Inferior parietal cortex (tissue), 1 donor: ENCODE data around the gene FOXO1.

Source experiments
- DNase-seq: peaks from one replicate; pipeline ENCODE4 v3.0.0-alpha.2; 2016; ENCODE audit errors: extremely low spot score

Gene FOXO1

GRCh38 chr13:40580566-40581276, 85.7 kb downstream of the FOXO1 start:
- DNase-seq: no peak

- no peak for DNase-seq
Observed at GRCh38 chr13:40579535-40579934, 86.9 kb downstream of the FOXO1 start.

- DNase-seq: no peak
Observed at GRCh38 chr13:40578055-40578454, 88.4 kb downstream of the FOXO1 start.

- no peak for DNase-seq
Observed at GRCh38 chr13:40576369-40576768, 90.1 kb downstream of the FOXO1 start.

- no peak for DNase-seq
Observed at GRCh38 chr13:40572961-40573360, 93.5 kb downstream of the FOXO1 start.

GRCh38 chr13:40571338-40571963, 95.0 kb downstream of the FOXO1 start:
- no peak for DNase-seq

- no peak for DNase-seq
Observed at GRCh38 chr13:40570930-40571329, 95.5 kb downstream of the FOXO1 start.

GRCh38 chr13:40569024-40569350, 97.5 kb downstream of the FOXO1 start:
- DNase-seq: no peak

GRCh38 chr13:40568246-40569023, 98.0 kb downstream of the FOXO1 start:
- no peak for DNase-seq

GRCh38 chr13:40566811-40567210, 99.6 kb downstream of the FOXO1 start:
- no peak for DNase-seq

- DNase-seq: no peak
Observed at GRCh38 chr13:40565282-40566148, 100.9 kb downstream of the FOXO1 start.

GRCh38 chr13:40564342-40565001, 102.0 kb downstream of the FOXO1 start:
- no peak for DNase-seq

GRCh38 chr13:40563350-40564125, 102.9 kb downstream of the FOXO1 start:
- DNase-seq: no peak

GRCh38 chr13:40562975-40563349, 103.5 kb downstream of the FOXO1 start:
- DNase-seq: no peak

GRCh38 chr13:40559915-40560314, 106.5 kb downstream of the FOXO1 start:
- no peak for DNase-seq

GRCh38 chr13:40558656-40559055, 107.8 kb downstream of the FOXO1 start:
- no peak for DNase-seq

GRCh38 chr13:40556453-40556852, 110.0 kb downstream of the FOXO1 start:
- no peak for DNase-seq

- no peak for DNase-seq
Observed at GRCh38 chr13:40553356-40553755, 113.1 kb downstream of the FOXO1 start.

- DNase-seq: no peak
Observed at GRCh38 chr13:40552895-40553294, 113.5 kb downstream of the FOXO1 start.

- DNase-seq: no peak
Observed at GRCh38 chr13:40550130-40550529, 116.3 kb downstream of the FOXO1 start.
